Measurements from ENCODE around the gene PLAGL1.

PLAGL1 gene

GRCh38 chr6:143965503-143966171, 42.4 kb downstream of the PLAGL1 start:
- Histone ChIP-seq H3K4me3 (ENCODE audit: extremely low read depth, insufficient read depth, low read length, poor library complexity, severe bottlenecking) (no peak overlapping the region), H3K4me1 (ENCODE audit: control insufficient read depth, insufficient read depth, low read length, poor library complexity, severe bottlenecking) (peaks cover 14% of the 10 kb centered on the region), H3K36me3 (ENCODE audit: control insufficient read depth, insufficient read depth, low read length) (no peaks in the 10 kb centered on the region), H3K27ac (ENCODE audit: low read depth, low read length, severe bottlenecking) (peak overlapping the region; percentile 23), H3K9me3 (ENCODE audit: control insufficient read depth, low read length) (no peaks in the 10 kb centered on the region)
- WGBS, 2 experiments (ENCODE audit: insufficient coverage in 2 of 2): 30 to 69% methylated on average over 2 to 4 of the region's 6 CpGs

GRCh38 chr6:143964674-143965081, 43.4 kb downstream of the PLAGL1 start:
- H3K4me3 ChIP-seq (ENCODE audit: extremely low read depth, insufficient read depth, low read length, poor library complexity, severe bottlenecking): no peak overlapping the region
- no peaks in the 10 kb centered on the region for H3K36me3 ChIP-seq (ENCODE audit: control insufficient read depth, insufficient read depth, low read length)
- H3K27ac ChIP-seq (ENCODE audit: low read depth, low read length, severe bottlenecking): peak overlapping the region; percentile 46
- no peaks in the 10 kb centered on the region for H3K9me3 ChIP-seq (ENCODE audit: control insufficient read depth, low read length)
- peaks cover 15% of the 10 kb centered on the region for H3K4me1 ChIP-seq (ENCODE audit: control insufficient read depth, insufficient read depth, low read length, poor library complexity, severe bottlenecking)
- WGBS, 2 experiments (ENCODE audit: insufficient coverage in 2 of 2): 26 to 35% methylated on average over 4 of the region's 6 CpGs

- no peak overlapping the region for H3K4me3 ChIP-seq (ENCODE audit: extremely low read depth, insufficient read depth, low read length, poor library complexity, severe bottlenecking)
- H3K27ac ChIP-seq (ENCODE audit: low read depth, low read length, severe bottlenecking): peak overlapping the region; percentile 46
- no peaks in the 10 kb centered on the region for H3K9me3 ChIP-seq (ENCODE audit: control insufficient read depth, low read length)
- no peaks in the 10 kb centered on the region for H3K36me3 ChIP-seq (ENCODE audit: control insufficient read depth, insufficient read depth, low read length)
- peaks cover 26% of the 10 kb centered on the region for H3K4me1 ChIP-seq (ENCODE audit: control insufficient read depth, insufficient read depth, low read length, poor library complexity, severe bottlenecking)
- 36 to 43% methylated on average over 4 of the region's 7 CpGs for WGBS, 2 experiments (ENCODE audit: insufficient coverage in 2 of 2)
Measured at GRCh38 chr6:143963158-143963919, 44.7 kb downstream of the PLAGL1 start.

- peaks cover 29% of the 10 kb centered on the region for H3K4me1 ChIP-seq (ENCODE audit: control insufficient read depth, insufficient read depth, low read length, poor library complexity, severe bottlenecking)
Measured at GRCh38 chr6:143961886-143962878, 45.9 kb downstream of the PLAGL1 start.

DNA sequence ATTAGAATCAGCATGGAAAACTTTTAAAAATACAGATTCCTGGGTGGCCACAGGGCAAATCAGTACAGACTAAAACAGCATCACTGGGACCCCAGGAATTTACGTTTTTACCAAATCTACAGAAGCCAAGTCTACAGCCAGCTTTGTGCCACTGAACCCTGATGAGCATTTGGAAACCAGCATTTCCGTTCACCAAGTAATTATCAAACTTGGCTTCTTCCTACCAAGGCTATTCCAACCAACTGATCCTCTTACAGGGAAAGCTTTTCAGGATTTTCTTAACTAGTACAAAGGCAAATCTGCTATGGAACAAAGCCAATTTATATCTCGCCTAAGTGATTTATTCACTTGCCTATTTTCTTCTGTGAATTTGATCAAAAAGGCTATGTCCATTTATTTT, 47.0 kb downstream of the PLAGL1 start:
- peaks cover 5% of the 10 kb centered on the region for H3K36me3 ChIP-seq (ENCODE audit: control insufficient read depth, insufficient read depth, low read length)
- no peak overlapping the region for H3K4me3 ChIP-seq (ENCODE audit: extremely low read depth, insufficient read depth, low read length, poor library complexity, severe bottlenecking)
- H3K9me3 ChIP-seq (ENCODE audit: control insufficient read depth, low read length): no peaks in the 10 kb centered on the region
- H3K27ac ChIP-seq (ENCODE audit: low read depth, low read length, severe bottlenecking): no peak overlapping the region
- H3K4me1 ChIP-seq (ENCODE audit: control insufficient read depth, insufficient read depth, low read length, poor library complexity, severe bottlenecking): peaks cover 29% of the 10 kb centered on the region
- WGBS, 2 experiments (ENCODE audit: insufficient coverage in 2 of 2): 71 to 74% methylated on average over 2 of the region's 3 CpGs

More at GRCh38 chr6:143961886-143962878, 45.9 kb downstream of the PLAGL1 start:
- Histone ChIP-seq H3K36me3 (ENCODE audit: control insufficient read depth, insufficient read depth, low read length) (peaks cover 5% of the 10 kb centered on the region), H3K4me3 (ENCODE audit: extremely low read depth, insufficient read depth, low read length, poor library complexity, severe bottlenecking) (no peak overlapping the region), H3K9me3 (ENCODE audit: control insufficient read depth, low read length) (no peaks in the 10 kb centered on the region), H3K27ac (ENCODE audit: low read depth, low read length, severe bottlenecking) (no peak overlapping the region)
- WGBS, 2 experiments (ENCODE audit: insufficient coverage in 2 of 2): 28 to 41% methylated on average over 7 to 8 of the region's 12 CpGs

- peak overlapping the region; percentile 30 for H3K27ac ChIP-seq (ENCODE audit: low read depth, low read length, severe bottlenecking)
- H3K4me3 ChIP-seq (ENCODE audit: extremely low read depth, insufficient read depth, low read length, poor library complexity, severe bottlenecking): no peak overlapping the region
- WGBS, 2 experiments (ENCODE audit: insufficient coverage in 2 of 2): 17 to 51% methylated on average over 1 to 3 of the region's 4 CpGs
- H3K4me1 ChIP-seq (ENCODE audit: control insufficient read depth, insufficient read depth, low read length, poor library complexity, severe bottlenecking): peaks cover 25% of the 10 kb centered on the region
- peaks cover 5% of the 10 kb centered on the region for H3K36me3 ChIP-seq (ENCODE audit: control insufficient read depth, insufficient read depth, low read length)
- no peaks in the 10 kb centered on the region for H3K9me3 ChIP-seq (ENCODE audit: control insufficient read depth, low read length)
Measured at GRCh38 chr6:143959927-143960326, 48.1 kb downstream of the PLAGL1 start.

DNA sequence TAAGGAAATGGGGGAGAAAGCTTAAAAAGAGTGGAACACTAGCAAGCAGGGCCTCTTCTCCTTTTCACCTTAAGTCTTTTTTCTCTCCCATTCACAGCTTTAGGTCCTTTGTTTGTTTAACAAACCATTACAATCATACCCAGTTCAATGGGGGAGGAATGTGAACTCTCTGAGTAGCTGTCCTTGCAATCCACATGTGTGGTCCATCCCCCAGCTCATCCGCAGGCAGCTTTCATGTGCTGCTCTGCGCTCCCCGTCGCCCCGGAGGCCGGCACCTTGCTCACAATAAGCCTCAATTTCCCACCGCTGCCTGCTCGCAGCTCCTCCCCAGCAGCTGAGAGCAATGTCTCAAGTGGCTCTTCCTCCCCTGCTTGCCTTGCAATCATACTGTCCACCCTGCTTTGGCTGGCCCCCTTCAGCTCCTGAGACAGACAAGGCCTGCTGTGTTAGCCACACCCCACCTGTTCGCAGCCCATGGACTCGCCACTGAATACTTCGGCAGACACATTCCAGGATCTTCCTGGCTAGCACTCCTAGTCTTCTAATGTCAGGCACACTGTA, 49.1 kb downstream of the PLAGL1 start:
- Histone ChIP-seq H3K36me3 (ENCODE audit: control insufficient read depth, insufficient read depth, low read length) (peaks cover 5% of the 10 kb centered on the region), H3K4me1 (ENCODE audit: control insufficient read depth, insufficient read depth, low read length, poor library complexity, severe bottlenecking) (peaks cover 19% of the 10 kb centered on the region), H3K9me3 (ENCODE audit: control insufficient read depth, low read length) (no peaks in the 10 kb centered on the region), H3K27ac (ENCODE audit: low read depth, low read length, severe bottlenecking) (peak overlapping the region; percentile 62), H3K4me3 (ENCODE audit: extremely low read depth, insufficient read depth, low read length, poor library complexity, severe bottlenecking) (no peak overlapping the region)
- 0 to 3% methylated on average over 3 to 11 of the region's 11 CpGs for WGBS, 2 experiments (ENCODE audit: insufficient coverage in 2 of 2)

DNA sequence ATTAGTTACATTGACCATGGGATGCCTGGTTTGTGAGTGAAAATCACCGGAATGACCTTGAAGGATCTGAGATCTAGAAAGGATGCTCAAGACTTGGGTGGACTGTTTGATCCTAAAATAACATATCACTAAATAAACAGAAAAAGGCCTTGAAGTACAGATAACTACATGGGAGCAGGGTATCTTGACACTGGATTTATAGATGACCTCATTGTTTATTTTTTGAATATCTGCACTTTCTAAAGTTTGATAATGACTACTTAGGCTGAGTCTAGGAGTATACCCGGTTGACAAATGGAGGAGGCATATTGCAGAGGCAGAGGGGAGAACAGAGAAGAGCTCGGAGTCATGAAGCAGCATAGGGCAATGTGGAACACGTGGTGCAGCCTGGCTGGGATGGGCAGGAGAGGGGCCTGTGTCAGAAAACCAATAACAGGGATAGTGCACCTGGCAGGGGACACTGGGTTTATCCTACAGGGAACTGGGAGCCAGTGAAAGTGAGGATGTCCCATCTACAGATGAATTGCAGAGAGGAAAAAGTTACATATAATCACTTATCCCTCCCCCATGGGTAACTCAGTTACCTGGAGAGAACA, 50.3 kb downstream of the PLAGL1 start:
- Histone ChIP-seq H3K9me3 (ENCODE audit: control insufficient read depth, low read length) (no peaks in the 10 kb centered on the region), H3K4me1 (ENCODE audit: control insufficient read depth, insufficient read depth, low read length, poor library complexity, severe bottlenecking) (peaks cover 19% of the 10 kb centered on the region), H3K4me3 (ENCODE audit: extremely low read depth, insufficient read depth, low read length, poor library complexity, severe bottlenecking) (no peak overlapping the region), H3K36me3 (ENCODE audit: control insufficient read depth, insufficient read depth, low read length) (peaks cover 5% of the 10 kb centered on the region), H3K27ac (ENCODE audit: low read depth, low read length, severe bottlenecking) (no peak overlapping the region)
- WGBS, 2 experiments (ENCODE audit: insufficient coverage in 2 of 2): 49 to 53% methylated on average over 3 of the region's 4 CpGs

DNA sequence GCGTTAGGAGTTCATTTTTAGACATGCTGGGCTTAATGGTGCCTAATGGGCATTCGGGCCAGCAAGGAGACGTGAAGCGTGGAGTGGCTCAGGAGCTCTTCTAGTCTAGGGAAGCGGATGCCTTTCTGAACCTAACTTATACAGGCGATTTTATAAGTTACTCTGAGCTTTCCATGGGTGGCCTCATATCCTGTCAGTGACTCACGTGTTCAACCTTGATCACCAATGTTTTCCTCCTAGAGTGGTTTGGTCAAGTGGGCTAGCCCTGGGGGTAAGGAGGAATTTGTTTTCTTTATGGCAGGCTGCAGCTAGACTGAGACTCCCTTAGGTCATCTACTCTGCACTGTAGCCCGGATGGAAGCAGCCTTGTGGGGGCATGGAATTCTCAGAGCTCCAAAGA, 52.1 kb downstream of the PLAGL1 start:
- no peak overlapping the region for H3K4me3 ChIP-seq (ENCODE audit: extremely low read depth, insufficient read depth, low read length, poor library complexity, severe bottlenecking)
- H3K27ac ChIP-seq (ENCODE audit: low read depth, low read length, severe bottlenecking): no peak overlapping the region
- 94 to 95% methylated on average over 7 to 8 of the region's 8 CpGs for WGBS, 2 experiments (ENCODE audit: insufficient coverage in 2 of 2)
- peaks cover 5% of the 10 kb centered on the region for H3K36me3 ChIP-seq (ENCODE audit: control insufficient read depth, insufficient read depth, low read length)
- peaks cover 19% of the 10 kb centered on the region for H3K4me1 ChIP-seq (ENCODE audit: control insufficient read depth, insufficient read depth, low read length, poor library complexity, severe bottlenecking)
- H3K9me3 ChIP-seq (ENCODE audit: control insufficient read depth, low read length): no peaks in the 10 kb centered on the region

DNA sequence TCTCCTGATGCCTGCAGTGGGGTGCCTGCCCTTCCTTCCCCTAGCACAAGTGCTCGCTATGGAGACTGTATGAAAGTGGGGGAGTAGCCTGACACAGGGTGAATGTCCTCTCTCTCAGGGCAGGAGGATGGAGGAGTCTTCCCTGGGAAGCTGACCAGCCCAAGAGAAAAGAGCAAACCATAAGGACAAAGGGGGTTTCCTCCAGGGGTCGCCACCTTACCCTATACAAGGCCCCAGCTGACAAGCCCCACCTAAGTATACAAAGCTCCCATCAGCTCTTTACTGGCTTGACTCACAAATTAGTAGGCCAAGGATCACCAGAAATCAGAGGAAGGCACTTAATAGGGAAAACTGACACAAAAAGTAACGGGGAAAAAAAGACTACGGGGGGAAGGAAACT, 54.1 kb downstream of the PLAGL1 start:
- no peak overlapping the region for H3K4me3 ChIP-seq (ENCODE audit: extremely low read depth, insufficient read depth, low read length, poor library complexity, severe bottlenecking)
- 50% methylated on average over 2 of the region's 4 CpGs; no CpG with 5 or more reads in 1 of the 2 experiments for WGBS, 2 experiments (ENCODE audit: insufficient coverage in 2 of 2)
- H3K4me1 ChIP-seq (ENCODE audit: control insufficient read depth, insufficient read depth, low read length, poor library complexity, severe bottlenecking): peaks cover 9% of the 10 kb centered on the region
- peaks cover 5% of the 10 kb centered on the region for H3K36me3 ChIP-seq (ENCODE audit: control insufficient read depth, insufficient read depth, low read length)
- H3K27ac ChIP-seq (ENCODE audit: low read depth, low read length, severe bottlenecking): no peak overlapping the region
- H3K9me3 ChIP-seq (ENCODE audit: control insufficient read depth, low read length): no peaks in the 10 kb centered on the region
